H1 (cell line): ENCODE data around the gene UBAP1L. TPM values are rescaled to one million over a fixed set of nuclear protein-coding genes. Genes with fewer than 3 reads are reported as not detected.

Source experiments
- CHD2 ChIP-seq: IDR thresholded peaks from 2 replicates; pipeline ENCODE4 v1.6.1; 2012; ENCODE audit warnings: low read length, improper control_type of control experiment
- polyA plus RNA-seq, 7 experiments: library from polyadenylated mRNA; depleted of rRNA in 3 of 7; stranded (reverse) in 5 of 7; unstranded in 2 of 7; fragments of >200 nt in 5 of 7; fragments of 200-250 nt in 2 of 7; gene quantifications; 1 replicate in 5 of 7; 2 replicates in 1 of 7; 4 replicates in 1 of 7; pipeline versions ENCODE4 v1.2.1 to v1.2.3, GENCODE V29; 2011 to 2013; ENCODE audit warnings: missing spikeins in 2 of 7, mixed read lengths in 2 of 7
- total RNA-seq: library from RNA; stranded (reverse); fragmentation: NEBNext Ultra II Directional; extraction: Animal tissue kit (Norgen Biotek cat#: 25700); gene quantifications from 2 replicates; pipeline ENCODE4 v1.2.1, GENCODE V29; 2021

The UBAP1L gene
- total and polyA plus RNA-seq, 2 of the 8 experiments (the other 6 are each of a cell fraction or from before 2014, with no cell fraction given): 0.67 to 1.7 TPM

GRCh38 chr15:65055201-65055870 is 59.7 kb downstream of the UBAP1L start (continued):
- no peak for TF ChIP-seq CHD2
